Fibroblast of lung (primary cell): ENCODE measurements around the gene BBS2.

Source experiments
- CTCF ChIP-seq, 2 donors: IDR thresholded peaks in 1 of 2; conservative IDR thresholded peaks in 1 of 2; 1 replicate in 1 of 2; 2 replicates in 1 of 2; pipeline ENCODE4 v1.5.1; 2011 to 2012; ENCODE audit warnings: low read length in 2 of 2, control low read depth in 1 of 2, inconsistent platforms in 1 of 2, low read depth in 1 of 2, mild to moderate bottlenecking in 1 of 2
- EZH2 ChIP-seq: IDR thresholded peaks from 2 replicates; pipeline ENCODE4 v1.5.1; 2012; ENCODE audit warnings: low read length, control low read depth, mild to moderate bottlenecking; ENCODE audit errors: missing control alignments

- TF ChIP-seq CTCF (conservative IDR thresholded peaks at IDR 0.05 in 1 of 2, IDR thresholded peaks at IDR 0.05 in 1 of 2; ENCODE audit: low read depth in 1 of 2, low read length in 2 of 2) (no peak), EZH2 (no peak)
These were observed 51.0 kb downstream of the BBS2 start for GRCh38 chr16:56468800-56469199.
